HG02759 (cell line): ENCODE results near the gene VSX2.

Source experiments
- ATAC-seq: cut with Tn5 transposase; IDR thresholded peaks from one replicate; pipeline ENCODE4 v1.9.1; 2021; ENCODE audit warnings: mild to moderate bottlenecking, moderate library complexity; ENCODE audit not compliant: unreplicated experiment

The VSX2 gene

DNA sequence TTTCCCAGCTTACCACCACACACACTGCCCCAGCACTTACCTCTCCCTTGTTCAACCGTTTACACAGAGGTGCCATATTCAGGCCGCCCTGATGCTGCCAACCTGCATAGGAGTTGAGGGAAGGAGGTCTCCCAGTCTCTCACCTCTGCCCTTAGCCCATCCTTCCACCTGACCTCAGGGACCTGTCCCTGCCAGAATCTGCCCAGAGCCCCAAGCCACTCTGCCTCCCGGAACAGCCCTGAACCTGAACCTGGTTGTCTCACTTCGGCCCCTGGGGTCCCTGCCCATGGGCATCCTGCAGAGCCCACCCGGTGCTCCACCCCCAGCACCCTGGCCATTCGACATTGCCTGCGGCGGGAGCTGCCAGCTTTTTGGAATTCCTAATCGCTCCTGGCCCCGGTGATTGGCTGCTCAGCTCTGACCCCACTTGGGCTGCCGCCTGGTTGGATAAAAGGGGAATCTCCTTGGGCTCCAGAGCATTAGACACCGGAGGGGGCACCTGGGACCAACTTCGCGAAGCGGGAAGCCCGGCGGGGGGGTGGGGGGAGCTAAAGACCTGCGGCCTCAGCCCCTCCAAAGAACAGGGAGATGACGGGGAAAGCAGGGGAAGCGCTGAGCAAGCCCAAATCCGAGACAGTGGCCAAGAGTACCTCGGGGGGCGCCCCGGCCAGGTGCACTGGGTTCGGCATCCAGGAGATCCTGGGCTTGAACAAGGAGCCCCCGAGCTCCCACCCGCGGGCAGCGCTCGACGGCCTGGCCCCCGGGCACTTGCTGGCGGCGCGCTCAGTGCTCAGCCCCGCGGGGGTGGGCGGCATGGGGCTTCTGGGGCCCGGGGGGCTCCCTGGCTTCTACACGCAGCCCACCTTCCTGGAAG is at the start of gene VSX2:
Gene VSX2, plus strand, starts transcription at position 476 of the 874 bp plus-strand sequence. Its CDS starts 113 bp downstream, at position 589.
- no peak for ATAC-seq

DNA sequence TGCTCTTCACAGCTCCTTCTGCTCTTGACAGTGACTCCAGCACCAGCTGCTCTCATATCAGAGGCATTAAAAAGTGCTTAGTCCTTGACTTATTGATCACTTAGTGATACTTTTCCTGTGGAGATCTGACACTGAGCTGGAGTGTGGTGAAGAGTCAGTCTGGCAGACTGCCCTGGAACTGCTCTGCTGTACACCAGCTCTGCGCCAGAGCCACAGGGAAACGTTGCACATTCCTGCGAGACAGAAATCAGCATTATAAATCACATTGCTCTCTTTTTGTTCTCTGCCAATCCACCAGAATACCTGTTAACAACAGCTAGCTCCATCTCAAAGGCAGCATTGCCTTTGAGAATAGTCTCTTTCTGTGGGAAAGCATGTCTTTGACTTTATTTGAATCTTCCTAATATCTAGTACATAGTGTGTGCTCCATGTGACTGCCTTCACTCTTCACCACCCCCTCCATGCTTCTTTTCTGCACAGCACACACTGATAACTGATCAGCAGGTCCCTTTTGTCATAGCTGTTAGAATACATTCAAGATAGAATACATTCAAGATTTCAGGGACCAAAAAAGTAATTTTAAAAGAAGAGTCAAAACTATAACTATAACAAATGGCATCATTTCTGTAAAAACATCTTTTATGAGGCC is 48.2 kb upstream of the VSX2 start:
- no peak for ATAC-seq

DNA sequence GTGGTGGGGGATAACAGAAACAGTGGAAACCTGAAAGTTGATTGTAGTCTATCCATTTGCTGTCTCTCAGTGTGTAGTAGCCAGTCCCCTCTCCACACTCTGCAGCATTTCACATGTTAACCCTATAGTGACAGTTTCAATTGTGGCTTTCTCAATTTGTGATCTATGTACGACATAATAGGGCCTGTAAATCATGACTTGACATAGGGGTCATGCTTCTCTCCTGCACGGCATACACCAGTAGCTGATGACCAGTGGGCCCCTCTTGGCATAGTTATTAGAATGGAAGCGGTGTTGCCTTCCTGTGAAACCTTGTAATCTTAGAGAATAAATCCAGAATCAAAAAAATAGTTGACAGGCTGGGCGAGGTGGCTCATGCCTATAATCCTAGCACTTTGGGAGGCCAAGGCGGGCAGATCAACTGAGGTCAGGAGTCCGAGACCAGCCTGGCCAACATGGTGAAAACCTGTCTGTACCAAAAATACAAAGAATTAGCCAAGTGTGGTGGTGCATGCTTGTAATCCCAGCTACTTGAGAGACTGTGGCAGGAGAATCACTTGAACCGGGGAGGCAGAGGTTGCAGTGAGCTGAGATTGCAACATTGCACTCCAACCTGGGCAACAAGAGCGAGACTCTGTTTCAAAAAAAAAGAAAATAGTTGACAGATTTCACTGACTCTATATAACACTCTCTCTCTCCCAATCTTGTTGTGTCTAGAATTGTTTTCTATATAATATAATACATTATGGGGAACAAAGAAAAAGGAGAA is 44.6 kb upstream of the VSX2 start:
- ATAC-seq: no peak

DNA sequence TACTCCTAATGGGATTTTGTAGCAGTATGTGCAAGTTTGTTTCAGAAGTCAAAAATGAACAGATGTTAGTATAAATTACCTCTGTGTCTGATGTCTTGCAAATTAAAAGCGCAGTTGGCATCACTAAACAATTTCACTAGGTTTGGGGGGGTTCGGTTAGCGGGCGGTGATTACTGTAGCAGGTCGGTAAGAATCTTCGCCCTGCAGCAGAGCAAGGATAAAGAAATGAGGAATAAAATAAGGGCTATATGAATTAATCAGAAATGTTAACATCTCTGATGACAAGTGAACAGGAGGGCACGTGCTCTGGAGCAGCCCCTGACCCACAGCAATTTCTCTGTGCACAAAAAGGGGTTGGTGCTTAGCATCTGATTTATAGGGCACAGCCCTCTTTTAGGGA is 43.6 kb upstream of the VSX2 start:
- no peak for ATAC-seq

DNA sequence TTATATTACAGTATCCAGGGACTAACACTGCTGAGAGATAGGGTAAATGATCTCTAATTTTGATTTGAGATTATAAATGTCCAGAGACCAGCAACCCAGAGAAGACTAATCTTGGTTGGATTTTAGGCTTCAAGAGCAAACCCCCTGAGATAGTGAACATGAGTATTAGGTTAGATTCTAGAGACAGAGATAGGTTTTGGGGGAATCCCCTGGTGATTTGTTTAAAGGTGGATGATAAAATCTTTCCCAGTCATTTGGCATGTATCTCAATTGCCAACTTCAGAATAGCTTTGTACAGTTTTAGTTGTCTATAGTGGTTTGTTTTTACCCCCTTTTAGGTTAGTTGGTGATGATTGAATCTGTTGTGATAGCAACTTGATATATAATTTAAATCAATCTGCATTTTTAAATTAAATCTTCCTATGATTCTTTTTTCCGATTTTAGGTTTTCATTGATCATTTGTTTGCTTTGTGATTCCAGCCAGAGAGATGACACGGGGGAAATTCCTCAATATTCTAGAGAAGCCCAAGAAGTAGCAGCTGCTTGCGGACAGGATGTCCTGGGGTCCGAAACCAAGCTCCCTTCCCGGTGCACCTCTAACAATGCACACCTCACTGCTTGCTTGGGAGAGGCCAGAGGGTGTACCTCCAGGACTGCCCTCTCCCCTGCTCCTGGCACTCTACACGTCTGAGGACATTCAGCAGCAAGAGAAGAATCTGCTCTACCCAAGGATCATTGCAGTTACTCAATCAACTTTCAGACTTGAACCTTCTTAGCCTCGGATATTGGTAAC is 40.6 kb upstream of the VSX2 start:
- no peak for ATAC-seq

DNA sequence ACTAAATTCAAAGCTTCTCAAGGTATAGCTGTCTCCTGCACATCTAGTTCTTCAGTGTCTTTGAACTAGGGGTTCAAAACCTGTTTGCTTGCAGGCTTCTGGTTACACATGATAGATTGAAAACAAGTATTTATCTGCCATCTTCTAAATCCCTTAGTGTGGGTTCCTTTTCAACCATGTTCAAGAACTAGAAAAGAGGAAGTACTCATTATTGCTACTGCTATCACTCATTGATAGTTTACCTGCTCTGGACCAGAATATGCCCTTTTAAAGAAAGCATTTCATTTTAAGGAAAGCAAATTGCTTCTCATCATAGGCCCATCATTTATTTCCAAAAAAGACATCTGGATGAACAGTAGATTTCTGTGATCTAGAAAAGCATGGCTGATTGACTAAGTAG is 37.1 kb upstream of the VSX2 start:
- ATAC-seq: no peak

DNA sequence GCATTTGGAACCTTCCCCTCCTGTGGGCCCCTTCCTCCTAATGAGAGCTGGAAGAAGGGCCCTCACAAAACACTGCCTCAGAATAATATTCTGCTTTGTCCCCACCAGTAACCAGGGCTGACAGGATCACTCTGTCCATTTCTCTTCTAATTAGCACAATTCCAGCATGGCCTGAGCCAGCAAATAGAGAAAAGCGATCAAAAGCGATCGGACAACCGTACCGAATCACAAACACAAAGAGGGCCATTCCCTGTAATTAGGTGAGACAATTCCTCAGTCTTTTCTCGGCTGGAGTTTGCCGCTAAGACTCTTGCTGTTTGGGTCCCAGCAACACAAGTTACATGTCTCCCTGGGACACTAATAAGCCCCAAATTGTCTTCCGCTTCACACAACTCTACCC is 35.6 kb upstream of the VSX2 start:
- no peak for ATAC-seq

DNA sequence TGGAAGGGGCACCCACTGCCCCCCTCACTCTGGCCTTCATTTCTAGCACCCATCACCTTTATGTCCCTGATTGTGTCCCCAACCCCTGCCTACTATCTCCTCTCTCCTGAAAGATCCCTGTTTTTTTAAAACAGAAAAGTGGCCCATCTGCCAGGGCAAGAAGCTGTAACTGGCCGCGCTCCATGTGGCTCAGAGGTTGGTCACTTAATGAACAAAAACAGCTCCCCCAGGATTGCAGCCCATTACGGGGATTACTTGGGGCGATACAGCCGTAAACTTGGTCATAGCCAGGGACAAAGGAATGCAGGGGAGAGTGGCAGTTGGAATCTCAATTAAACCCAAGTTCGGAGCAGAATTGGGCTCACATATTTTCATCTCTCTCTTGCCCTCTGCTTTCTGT is 34.8 kb upstream of the VSX2 start:
- no peak for ATAC-seq

DNA sequence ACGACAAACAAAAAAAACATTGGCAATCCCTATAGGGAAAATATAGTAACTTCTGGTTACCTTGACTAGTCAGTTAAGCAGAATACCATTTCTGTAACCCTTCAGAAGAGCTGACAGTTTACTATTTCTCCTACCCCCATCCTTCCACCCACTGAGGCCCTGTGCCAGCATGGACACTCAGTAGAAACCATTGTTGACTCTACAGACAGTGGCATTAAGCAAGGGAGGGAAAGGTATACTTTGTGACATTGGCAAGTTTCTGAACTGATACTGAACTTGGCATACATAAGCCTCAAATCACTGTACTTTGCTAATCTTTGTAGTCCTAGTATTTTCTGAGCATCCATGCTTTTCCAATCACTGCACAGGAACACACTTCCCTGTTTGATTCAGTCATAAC is 33.4 kb upstream of the VSX2 start:
- ATAC-seq: no peak

DNA sequence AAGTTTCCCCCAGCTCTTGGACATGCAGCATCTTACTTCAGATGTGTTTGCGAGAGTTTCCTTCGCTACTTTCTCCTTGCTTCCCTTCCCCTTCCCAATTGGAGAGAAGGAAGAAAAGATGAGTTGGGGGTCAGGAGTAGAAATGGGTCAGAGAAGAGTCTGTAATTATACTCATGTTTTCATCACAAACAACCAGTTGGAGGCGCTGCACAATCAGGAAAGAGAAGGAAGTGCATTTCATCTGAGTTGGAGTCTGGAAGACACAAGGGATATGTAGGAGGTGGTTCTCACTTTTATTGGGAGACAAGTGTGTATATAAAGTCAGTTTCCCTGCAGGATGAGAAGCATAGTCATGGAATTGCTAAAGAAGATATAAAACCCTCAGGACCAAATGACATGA is 31.3 kb upstream of the VSX2 start:
- no peak for ATAC-seq

DNA sequence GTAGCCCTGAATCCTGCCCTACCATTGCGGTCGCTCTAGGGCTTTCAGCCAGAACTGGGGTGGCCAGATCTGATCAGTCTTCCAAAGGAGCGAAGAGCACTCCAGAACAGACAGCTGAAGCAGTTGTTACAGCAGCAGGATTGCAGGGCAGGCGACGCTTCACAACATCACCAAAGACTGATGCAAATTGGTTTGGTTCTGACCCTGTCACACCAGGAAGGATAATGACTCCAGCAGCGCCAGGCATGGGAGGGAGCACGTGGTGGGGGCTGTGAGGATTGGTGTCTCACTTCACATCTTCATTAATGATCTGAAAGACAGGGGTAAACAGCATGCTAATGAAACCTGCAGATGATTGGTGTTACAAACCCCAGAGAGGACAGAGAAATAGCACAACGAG is 30.6 kb upstream of the VSX2 start:
- ATAC-seq: no peak

DNA sequence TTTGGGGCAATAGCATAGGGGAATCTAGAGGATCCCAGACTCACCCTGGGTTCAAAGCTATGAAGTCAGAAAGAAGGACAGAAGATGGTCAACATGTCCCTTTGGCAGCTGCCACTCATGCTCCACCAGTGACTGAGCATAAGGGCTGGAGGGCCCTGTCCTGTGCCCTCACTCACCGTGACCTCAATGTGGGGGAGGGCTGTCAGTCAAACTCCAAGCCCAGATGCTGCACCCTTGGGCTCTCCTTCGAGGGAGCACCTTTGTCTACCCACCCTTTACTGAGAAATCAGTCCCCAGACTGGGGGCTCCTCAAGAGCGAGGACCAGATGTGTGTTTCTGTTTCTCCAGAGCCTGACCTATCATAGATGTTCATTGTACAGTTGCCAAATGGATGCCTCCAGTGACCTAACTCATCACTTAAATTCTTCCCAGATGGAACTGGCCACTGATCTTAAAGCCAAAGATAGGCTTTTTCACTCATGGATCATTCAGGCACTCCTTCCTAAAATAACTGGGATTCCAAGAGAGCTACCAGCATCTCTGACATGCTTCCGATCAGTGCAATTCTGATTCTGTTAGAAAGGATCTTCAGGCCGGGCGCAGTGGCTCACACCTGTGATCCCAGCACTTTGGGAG is 27.2 kb upstream of the VSX2 start:
- ATAC-seq: no peak

DNA sequence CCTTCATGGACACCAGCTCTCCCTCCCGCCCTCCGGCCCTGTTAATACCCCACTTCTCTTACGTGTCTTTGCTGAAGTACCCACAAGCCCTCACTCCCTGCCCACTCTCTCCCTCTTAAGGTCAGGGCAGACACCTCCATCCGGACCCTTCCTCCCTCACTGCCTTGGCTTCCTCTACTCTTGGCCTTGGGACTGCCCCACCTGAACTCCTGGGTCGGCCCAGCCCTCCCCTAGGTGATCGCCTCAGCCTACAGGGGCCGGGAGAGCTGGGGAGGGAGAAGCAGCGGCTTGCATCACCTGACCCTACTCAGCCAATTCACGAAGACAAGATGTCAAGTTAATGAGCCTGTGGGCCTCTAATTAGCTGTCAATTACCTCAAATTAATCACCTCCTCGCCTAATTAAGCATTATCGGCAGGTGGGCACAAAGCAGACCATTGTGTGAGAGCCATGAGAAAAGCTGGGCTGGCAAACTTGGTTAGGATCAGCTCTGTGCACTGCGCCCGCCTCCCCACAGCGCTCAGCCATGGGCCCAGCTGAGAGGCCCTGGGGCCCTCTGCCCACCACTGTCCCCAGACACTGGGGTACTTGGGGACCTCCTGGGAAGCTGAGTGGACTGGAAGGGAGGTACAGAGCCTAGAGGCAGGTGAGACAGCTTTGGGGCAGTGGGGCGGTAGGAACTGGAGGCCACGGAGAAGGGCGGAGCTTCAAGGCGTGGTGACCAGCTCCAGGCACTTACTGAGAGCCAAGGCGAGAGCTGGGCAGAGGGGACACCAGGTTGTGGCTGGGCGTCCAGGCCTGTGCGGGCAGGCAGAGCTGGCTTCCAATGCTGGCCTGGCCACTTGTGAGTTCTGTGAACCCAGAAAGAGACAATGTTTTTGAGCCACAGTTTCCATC is 25.1 kb upstream of the VSX2 start:
- no peak for ATAC-seq

DNA sequence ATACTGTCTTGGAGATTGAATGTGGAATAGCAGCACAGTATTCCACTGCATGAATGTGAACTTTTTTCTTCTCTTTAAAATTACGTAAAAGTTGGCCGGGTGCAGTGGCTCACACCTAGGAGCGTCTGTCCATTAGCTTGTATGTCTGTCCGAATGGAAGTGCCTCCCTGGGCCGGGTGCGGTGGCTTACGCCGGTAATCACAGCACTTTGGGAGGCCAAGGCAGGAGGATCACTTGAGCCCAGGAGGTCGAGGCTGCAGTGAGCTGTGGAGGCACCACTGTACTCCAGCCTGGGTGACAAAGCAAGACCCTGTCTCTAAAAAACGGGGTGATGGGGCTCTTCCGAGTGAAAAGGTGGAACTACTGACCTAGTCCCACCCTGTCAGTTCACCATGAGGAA is 22.6 kb upstream of the VSX2 start:
- no peak for ATAC-seq

DNA sequence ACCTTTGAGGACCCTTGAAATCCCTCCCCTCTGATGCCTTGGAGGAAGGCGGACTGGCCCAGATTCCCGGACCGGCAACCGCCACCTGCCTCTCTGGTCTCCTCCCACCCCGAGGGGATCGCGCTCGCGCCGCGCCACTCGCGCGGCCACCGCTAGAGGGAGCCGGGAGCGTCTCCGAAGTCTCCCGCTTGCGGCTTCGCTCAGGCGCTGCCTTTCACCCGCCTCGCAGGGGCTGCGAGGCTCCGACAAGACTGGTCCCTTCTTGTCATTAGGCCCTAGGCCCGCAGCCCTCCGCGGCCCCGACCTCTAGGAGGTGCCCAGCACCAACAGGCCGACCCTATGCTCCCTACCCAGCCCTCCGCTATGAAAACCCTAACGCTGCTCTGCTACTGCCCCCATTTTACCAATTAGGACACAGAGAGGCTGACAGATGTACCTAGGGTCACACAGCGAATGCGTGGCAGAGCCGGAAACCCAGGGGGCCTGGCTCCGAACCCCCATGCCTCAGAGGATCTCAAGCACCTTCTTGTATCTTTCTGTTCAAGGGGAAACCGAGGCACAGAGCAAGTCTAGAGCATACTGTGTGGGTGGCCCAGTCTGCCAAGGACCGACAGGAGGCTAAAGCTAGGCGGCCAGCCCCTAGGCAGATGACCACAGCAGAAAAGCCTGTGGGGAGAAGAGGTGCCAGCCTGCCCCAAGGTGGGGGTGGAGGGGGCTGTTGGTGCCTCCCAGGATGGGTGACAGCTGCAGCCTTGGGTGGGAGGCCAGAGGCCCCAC is 21.4 kb upstream of the VSX2 start:
- no peak for ATAC-seq

DNA sequence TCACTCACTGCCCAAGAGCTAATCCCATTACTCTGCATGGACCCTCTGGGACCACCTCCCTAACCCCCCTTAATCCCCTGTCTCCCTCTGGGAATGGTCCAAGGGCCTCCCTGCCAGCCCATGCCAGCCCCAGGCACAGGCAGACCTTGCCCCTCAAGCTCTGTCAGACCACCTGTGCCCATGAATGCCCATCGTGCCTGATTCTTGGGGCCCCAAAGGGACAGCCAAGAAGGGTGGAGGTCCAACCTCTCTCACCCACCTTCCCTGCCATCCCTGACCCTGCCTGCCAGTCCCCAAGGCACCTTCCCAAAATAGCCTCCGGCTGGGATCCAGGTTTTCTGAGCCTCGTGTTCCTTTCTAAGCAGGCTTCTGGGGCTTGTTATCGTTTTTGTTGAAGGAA is 20.8 kb upstream of the VSX2 start:
- ATAC-seq: no peak

DNA sequence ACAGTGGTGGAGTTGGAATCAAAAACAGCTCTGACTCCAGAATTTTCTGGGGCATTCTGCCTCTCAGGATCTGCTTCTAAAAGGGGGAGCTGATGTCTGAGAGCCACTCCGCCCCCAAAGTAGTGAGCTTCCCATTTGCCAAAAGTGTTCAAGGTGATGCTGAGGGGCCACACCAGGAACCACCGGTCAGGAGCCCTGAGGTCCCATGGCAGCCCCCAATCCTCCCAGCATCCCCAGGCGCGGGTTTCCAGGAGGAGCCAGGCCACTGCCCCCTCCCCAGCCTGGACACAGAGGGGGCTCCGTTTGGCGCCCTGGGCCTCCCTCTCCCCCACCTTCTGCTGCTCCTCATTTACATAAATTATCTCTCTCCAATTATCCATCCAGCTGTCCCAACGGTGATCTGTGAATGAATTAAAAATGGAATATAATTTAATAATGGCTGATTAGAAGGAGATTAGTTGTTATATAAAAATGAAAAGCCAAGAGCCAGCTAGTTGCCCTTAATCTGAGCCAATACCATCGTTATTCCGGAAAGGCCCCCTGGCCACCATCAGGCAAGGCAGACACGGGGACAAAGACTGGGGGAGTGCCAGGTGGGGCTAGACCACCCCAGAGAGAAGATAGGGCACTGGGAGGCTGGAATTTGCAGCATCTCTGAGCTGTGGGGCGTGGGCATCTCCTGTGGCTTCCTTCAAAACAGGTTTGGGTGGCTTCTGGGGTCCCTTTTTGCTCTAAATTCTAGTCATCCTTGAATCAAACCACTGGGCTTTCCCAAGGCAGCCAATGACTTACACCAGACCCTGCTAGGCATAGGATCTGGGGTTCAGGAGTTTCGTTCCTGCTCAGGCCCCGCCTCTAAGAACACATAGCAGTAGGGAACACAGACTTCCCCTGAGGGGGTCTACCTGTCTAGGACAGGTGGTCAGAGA is 19.7 kb upstream of the VSX2 start:
- no peak for ATAC-seq

DNA sequence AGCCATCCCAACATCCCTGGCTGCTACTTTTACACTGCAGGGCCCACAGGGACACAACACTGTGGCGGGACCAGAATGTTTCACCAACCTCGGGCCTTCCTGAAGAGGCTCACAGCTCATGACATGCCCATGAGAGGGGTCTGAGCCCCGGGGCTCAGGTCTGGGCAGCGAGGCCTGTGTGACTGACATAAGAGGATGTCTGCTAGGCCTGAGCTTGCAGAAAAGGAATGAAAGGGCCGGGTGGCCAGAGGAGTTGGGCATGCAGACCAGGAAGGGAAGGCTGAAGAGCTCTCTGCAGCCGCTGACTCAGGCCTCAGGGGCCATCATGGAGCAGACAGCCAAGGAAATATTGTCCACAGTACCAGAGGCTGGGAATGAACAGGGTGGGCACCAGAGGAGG is 18.3 kb upstream of the VSX2 start:
- no peak for ATAC-seq
